Fibroblast of skin of right biceps (primary cell): ENCODE data around the gene SMYD3.
"Not testable (repeated sequence)": the region's sequence is repeated elsewhere in the genome, so short reads cannot be mapped to it uniquely, and the experiment has no call there.

Experiments
- DNase-seq: peaks from one replicate; pipeline ENCODE4 v3.0.0-alpha.2; 2013

Gene SMYD3

DNA sequence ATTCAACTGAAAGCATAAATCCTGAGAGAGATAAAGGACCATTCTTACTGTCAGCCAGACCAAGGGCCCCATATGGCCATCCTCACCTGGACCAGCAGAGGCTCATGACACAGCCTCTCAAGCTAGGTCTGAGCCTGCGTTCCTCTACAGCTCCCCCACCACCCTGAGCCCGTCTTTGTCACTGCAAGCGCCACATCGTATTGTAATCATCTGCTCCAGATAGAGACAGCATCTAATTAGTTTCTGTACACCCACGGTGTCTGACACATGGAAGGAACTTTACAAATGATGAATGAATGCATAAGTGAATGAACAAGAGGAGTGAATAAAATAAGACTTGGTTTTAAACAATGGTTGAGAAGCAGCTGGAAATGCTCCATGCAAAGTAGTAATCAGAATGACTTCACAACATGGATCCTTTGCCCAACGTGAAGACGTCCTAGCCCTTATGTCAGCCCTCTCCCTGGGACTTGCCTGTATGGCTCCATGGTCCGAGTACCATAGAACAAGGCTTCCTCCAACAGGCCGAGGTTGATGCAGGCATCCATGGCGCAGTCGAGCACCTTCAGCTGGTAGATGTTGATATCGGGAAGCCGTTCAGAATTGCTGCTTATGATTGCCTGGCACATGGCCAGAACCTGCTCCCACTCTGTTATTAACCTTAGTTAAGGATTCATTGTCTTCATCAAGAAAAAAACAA lies 648.9 kb downstream of the SMYD3 start:
- no peak for DNase-seq

DNA sequence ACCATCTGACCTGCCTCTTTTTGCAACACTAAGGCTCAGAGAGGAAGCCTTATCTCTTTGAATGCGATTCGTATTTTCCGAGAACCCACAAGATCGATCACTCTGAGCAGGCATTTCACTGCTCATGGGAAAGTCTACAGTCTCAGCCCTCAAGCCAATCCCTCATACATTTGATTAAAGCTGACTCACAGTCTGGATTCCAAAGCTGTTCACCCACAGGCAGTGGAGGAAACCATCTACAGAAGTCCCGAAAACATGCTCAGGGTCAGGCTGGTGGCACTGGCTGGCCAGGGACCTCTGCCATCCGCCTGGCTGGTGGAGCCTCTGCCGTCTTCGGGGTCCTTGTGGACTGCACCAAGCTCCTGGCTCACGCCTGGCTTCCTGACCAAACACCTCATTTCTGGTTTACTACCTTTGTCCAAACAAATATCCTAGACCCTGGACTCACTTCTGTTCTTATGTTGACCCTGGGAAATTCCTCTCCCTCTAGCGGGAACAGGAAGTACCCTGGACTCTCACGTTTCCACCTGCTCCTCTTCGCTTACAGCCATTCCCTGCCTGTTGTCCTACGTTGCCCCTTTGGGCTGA lies 650.0 kb downstream of the SMYD3 start:
- DNase-seq: peak; percentile 89

DNA sequence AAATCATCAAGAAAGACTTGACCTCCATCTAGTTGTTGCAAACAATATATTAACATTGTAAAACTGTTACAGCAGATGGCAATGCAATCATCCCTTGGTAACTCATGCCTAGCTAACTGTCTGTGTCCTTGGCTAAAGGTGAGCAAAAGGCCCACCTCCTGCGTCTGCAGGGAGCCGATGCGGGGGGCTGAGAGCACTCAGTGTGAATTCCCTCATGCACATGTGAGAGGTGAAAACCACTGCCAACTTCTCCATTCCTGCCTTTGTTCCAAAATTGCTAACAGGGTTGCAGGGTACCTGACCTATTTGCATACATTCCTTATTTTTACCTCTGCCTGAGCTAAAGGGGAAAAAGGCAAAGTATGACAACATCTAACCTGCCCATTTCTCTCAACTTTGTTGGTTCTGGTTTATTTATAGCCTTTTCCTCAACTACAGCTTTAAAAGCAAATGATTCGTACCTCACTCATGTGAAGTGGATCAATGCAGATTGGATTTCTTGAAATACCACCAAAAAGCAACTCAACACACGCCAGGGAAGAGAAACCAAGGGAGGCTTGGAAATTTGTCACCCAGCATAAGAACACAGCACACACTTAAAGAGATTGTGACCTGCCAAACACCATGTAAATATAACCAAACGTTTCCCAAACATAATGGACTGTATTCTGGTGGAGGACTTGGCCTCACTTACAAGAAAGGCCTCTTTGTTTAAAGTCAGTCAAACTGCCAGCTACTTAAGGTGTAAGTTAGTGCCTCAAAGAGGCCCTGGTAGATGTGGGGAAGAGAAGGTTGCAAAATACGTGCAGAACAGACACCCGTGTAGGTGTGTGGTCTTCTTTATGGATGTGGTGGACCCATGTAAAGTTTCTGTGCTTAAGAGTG lies 651.0 kb downstream of the SMYD3 start:
- peak; percentile 65 for DNase-seq

DNA sequence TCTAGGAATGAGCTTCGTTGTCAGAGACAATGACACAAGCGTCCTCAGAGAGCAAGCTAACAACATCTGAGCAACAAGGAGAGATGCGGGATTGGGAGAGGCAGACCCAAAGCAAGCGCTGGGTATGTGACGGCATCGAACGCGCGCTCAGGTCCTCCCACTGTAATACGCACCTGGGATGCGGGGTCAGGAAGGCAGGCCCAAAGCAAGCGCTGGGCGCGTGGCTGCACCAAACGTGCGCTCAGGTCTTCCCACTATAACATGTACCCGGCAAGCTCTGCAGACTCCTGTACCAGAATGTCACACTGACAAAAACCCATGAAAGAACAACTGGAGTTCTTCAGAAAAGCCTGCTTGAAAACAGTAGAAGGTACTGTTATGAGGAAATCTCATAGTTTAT lies 653.8 kb downstream of the SMYD3 start:
- DNase-seq: no peak

DNA sequence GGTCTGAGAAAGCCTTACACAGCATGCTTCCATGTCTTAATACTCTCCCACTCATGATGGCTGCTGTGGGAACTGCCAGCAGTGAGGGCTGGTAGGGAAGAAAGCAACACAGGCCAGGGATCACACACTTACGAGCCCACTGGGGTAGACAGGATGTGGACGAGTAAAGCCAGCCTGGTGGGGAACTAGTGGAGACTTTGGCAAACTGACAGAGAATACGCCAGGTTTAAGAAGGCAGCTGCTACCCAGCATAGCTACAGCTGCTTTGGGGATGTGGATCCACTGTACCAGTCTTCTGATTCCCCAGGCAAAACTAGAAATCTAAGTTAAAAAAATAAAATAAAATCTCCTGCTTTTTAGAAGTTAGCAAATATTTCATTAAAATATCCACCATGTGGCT lies 664.0 kb downstream of the SMYD3 start:
- DNase-seq: peak; percentile 7

DNA sequence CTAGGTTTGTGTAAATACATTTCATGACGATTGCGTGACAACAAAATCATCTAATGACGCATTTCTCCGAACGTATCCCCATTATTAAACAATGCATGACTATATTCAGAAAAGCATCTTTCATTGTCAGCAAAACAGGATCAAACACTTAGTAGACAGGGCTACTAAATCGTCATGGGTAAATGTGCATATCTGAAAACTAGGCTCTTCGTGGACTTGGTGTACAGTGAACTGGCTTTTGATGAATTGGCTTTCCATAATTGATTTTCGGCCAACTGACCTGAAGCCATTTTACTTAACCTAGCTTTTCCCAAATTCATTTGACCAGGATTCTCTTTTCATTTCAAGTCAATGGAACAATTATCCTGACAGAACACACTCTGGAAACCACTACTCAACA lies 665.0 kb downstream of the SMYD3 start:
- no peak for DNase-seq

DNA sequence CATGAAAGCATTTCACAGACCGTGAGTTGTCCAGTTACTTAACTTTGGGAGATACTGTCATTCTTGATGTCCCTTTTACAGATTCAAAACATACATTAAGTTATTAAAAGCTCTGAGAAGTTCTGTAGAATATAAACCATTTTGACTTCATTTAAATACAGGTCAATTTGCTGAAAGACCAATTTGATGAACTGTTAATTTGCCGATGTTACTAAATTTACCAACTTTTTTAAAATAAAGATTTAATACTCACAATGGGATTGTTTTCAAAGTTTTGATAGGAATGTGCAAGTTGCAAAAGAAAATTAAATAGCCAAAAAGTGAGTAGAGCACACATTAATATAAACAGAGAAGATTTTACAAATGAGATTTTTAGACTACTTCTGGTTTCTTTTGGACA lies 666.1 kb downstream of the SMYD3 start:
- DNase-seq: no peak

DNA sequence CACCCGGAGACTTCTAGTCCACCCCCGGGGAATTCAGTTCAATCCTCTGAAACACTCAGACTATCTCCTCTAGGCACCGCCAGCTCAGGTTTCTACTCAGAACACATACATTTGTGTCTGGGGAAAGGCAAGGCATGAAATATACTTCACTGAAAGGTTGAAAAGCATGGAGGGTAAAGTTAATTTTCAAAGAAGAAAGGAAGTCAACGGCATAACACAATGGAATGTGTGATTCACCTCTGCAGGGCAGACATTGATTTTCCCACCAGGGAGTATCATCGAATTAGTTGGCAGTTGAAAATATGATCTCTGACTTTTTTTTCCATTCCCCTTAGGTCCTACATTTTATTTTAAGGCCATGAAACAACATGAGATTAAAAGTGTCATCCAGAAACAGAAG lies 669.4 kb downstream of the SMYD3 start:
- peak; percentile 72 for DNase-seq

DNA sequence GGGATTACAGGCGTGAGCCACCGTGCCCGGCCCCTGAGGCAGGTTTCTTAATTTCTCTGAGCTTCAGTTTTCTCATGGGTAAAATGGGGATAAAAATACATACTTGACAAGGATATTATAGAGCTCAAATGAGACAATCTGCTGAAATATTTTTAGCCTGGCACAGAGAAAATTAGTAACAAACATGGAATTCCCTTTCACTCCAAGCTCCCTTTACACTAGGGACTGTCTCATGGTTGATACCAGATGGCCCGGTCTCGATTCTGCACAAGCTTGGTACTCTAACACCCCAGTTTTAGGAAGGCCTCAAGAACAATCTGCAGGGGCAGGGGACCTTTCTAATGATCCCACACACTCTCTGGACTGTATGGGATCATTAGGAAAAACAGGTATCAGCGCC lies 671.7 kb downstream of the SMYD3 start:
- no peak for DNase-seq

DNA sequence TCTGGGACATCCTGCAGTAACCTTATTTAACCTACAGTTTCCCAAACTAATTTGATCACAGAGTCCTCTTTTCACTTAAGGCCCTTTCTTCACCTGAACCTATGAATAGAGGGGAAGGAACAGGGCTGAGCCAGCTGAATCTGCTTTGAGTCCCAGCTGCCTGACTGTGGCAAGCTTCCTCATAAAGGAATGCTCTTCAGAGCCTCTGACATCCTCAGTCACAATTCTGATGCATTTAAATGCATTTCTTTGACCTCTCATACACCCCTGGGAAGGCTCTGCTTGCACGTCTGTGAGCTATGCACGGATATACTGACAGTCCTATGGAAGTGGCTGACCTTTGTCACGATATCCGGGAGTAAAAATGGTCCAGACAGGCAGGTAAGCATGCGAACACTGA lies 673.1 kb downstream of the SMYD3 start:
- no peak for DNase-seq

DNA sequence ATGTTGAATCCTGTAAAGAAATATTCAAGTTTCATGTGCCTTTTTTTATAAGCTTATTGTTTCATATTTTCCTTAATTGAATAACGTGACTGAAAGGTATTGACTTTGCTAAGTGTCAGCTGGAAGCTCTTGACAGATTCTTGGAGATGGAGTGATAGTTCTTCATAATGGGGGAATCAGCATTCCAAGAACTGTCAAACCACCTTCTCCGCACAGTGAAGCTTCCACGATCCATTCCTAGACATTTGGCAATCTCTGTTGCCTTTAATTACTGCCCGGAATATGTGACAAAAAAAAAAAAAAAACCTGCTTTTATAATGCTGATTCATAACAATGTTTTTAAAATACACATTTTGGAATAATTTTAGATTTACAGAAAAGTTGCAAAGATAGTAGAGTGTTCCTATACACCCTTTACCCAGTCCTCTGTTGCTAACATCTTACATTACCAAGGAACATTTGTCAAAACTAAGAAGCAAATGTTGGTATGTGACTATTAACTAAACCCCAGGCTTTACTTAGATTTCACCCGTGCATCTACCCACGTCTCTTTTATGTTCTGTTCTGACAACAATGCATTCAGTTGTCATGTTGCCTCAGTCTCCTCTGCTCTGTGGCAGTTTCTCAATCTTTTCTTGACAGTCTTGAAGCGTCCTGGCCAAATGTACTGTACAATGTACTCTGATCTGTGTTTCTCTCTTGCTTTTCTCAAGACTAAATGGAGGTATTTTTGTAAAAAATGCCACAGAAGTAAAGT lies 674.1 kb downstream of the SMYD3 start:
- DNase-seq: no peak

DNA sequence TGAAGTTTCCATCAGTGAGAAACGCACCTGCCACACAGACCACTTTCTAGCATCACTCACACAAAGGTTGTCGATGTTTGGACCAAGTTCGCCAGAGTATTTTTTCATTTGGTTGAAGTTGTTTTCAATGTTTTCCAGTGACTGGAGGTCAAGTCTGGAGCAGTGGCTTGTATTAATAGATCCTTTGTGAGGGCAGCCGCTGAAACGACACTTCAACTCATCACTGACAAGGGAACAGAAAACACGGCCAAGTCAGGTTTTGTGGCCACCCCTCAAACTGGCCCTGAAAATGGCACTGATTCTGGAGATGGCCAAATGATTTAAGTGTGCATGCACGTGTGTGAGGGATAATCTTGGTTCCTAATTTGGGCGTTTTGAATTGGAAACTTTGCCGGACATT lies 675.6 kb downstream of the SMYD3 start:
- DNase-seq: no peak

DNA sequence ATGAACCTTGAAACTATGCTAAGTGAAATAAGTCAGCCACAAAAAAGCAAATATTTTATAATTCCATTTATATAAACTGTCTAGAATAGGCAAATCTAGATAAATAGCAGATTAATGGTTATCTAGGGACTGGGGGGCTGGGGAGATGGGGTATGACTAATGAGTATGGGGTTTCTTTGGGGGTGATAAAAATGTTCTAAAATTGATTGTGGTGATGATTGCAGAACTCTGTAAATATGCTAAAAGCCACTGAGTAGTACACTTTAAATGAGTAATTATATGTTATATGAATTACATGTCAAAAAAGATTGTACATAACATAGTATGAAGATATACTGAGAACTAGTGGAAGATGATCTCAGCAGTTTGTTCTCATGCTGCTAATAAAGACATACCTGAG lies 677.3 kb downstream of the SMYD3 start:
- peak; percentile 75 for DNase-seq

DNA sequence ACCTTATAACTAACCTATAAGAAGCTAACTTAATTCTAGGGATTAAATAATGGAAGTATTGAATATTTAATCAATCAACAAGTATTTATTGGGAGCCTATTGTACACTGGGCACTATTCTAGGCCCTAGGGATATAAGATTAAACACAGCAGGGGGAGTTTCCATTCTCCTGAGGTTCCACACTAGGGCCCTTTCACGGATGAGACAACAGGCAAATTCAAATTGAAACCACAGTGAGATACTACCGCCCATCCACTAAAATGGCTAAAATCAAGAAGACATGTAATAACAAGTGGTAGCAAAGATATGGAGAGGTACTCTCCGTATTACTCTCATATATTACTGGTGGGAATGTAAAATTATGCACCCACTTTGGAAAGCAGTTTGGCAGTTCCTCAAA lies 677.9 kb downstream of the SMYD3 start:
- no peak for DNase-seq

DNA sequence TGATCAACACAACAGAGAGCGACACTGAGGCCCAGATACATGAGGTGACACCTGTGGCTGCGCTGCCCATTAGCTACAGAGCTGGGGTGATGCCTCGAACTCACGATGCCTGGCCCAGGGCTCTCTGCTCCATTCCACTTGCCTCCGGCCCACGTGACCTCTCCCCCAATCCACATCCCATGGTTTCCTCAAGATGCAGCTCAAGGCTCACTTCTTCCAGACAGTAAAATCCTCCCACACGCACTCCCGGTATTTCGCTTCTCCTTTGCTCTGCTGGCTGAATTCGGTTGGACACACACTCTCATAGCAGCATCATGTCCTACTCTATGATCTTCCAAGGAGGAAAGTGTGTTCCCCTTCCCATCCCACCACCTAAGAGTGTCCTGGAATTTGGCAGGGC lies 679.8 kb downstream of the SMYD3 start:
- no peak for DNase-seq

DNA sequence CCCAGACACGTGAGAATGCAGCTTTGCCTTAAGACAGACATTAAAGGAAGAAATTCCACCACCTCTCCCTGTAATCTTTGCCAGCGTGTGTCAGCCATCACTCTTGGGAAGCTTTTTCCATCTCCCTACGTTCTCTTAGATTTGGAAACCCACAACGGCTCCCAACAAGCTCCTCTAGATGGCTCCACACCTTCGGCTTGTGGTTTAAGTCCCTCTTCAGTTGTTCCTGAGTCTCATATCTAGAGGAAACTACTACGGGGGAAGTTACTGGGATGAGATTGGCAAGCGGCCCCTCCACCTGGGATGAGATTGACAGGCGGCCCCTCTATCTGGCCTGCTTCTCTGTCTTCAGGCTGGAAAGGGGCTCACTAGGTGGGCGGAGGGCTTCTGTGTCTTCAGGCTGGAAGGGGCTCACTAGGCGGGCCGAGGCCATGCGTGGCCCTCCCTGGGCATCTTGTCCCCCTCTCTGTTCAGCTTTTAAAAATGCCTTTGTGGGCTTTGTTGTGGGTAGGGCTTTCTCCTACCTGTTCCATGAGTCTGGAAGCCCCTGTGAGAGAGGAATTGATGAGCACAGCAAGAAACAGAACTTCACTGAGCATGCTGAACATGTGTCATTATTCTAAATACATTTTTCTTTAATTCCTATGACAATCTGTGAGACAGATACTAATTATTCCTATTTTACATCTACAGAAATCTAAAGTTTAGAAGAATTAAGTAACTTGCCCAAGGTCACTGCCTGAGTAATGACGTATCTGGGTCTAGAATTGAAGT lies 681.8 kb downstream of the SMYD3 start:
- DNase-seq: peak; percentile 60

DNA sequence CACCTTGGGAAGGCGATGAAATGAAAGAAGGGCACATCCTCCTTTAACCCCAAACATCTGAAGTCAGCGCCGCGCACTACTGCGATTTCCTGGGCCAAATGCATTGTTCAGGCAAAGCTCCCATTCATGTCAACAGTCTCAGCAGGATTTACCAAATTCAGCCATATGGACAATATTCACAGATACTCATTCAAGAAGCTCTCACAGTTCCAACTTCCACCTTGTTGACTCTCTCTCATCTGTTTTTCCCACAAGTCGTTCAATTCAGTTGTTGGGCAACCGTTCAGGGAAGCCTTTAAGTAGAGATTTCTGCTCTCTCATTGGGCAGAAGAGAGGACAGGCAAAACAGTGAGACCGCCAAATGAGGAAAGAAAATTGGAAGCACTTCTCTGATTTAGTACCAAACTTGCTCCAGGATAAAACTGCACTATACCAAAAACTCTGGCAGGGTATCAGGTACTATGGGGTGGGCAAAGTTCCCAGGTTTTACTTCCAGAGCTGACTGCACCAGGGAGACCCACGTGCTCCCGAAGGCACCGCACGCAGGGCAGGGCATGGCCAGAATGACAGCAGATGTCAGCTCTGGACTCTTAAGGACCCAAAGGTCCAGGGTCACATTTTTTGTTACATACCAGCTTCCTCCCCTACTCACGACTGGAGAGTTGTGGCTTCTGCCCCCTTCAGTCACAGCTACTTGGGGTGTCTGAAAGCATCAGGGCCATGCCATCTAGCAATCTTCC lies 683.5 kb downstream of the SMYD3 start:
- no peak for DNase-seq

DNA sequence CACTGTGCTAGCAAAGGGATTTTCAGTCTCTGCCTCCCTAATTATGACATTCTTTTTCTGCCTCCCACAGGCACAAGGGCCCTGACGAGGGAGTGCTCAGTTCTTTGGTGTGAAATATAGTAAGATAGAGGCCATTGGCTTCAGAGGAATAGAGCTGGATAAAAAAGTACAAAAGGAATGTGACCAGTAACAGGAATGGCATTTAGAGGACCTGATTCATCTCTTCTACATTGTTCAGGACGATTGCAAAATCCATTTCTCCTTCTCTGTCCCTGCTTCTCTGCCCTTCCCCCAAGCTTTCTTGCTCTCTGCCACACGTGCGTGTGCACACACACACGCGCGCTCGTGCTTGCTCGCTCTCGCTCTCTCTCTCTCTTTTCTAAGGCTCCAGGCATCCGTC lies 684.1 kb downstream of the SMYD3 start:
- DNase-seq: peak; percentile 98

DNA sequence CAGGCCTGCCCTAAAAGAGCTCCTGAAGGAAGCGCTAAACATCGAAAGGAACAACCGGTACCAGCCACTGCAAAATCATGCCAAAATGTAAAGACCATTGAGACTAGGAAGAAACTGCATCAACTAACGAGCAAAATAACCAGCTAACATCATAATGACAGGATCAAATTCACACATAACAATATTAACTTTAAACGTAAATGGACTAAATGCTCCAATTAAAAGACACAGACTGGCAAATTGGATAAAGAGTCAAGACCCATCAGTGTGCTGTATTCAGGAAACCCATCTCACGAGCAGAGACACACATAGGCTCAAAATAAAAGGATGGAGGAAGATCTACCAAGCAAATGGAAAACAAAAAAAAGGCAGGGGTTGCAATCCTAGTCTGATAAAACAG lies 688.7 kb downstream of the SMYD3 start:
- DNase-seq: not testable (repeated sequence)

DNA sequence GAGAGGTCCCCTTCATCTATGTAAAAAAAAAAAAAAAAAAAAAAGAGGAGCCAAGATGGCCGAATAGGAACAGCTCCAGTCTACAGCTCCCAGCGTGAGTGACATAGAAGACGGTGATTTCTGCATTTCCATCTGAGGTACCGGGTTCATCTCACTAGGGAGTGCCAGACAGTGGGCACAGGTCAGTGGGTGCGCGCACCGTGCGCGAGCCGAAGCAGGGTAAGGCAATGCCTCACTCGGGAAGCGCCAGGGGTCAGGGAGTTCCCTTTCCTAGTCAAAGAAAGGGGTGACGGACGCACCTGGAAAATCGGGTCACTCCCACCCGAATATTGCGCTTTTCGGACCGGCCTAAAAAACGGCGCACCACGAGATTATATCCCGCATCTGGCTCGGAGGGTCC lies 690.6 kb downstream of the SMYD3 start:
- DNase-seq: not testable (repeated sequence)

DNA sequence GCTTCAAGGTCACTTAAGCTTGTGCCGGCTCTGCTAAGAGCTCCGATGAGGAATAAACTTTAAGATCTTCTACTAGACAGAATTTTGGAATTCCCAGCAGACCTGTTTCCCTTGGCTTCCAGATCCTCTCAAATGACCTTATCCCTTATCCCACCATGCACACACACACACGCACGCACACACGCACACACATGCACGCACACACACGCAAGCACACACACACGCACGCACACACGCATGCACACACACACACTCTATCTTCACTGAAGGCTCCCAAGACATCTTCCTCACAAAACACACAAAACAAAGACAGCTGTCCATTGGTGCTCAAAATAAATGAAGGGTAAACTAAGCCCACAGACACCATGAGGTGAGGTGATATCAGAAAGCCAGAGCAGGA lies 692.4 kb downstream of the SMYD3 start:
- DNase-seq: no peak

DNA sequence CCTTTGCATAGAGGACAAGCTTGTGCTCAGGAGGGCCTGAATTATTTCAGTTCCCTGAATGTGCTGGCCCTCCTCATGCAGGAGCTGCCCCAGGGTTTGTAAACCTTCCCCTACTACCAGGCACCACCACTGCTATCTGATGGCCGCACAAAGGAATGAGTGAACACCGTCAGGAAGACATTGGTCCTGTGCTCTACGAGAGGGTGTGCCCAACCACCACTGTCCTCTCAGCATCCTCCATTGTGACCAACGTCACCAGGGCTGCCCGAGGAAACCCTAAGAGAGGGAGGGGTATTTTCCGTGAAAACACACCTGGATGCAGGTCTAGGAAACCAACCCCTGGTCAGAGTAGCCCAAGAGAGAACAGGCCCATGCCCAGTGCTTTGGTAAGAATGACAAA lies 694.8 kb downstream of the SMYD3 start:
- no peak for DNase-seq
